ENCODE data around the gene GOLGA6L2. TPM values are rescaled to one million over a fixed set of nuclear protein-coding genes. Genes with fewer than 3 reads are reported as not detected.

Gene GOLGA6L2
- total RNA-seq, 1 experiment from 2014 or later, result not detected

DNA sequence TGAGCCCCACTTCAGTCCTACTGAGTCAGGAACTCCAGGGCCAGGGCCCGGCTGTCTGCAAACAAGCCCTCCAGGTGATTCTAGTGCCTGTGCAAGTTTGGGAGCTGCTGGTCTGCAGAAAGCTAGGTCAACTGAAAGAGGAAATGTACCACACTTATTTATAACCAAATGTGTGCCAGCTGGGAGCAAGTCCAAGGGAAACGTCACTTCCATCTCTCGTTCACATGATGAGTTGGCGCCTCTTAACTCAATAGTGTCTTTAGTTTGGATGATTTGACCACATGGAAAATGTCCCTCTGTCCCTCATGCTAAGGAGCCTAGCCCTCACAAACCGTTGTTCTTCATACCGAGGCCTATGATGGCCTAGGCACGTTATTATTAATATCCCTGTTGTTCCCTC is 49.3 kb downstream of the GOLGA6L2 start:
- Histone ChIP-seq H3T11ph (ENCODE audit: low read length) (no peak overlapping the region), H3K23me2 (ENCODE audit: insufficient read length, low read depth, low read length, poor library complexity, severe bottlenecking) (no peaks in the 10 kb centered on the region), H2AK5ac (ENCODE audit: insufficient read length, low read length) (no peak overlapping the region), H3K14ac (ENCODE audit: insufficient read depth, low read length) (no peak overlapping the region), H2BK12ac (ENCODE audit: insufficient read length, low read depth, low read length) (no peak overlapping the region), H3K4ac (ENCODE audit: low read depth, low read length) (no peak overlapping the region), H3K79me1 (ENCODE audit: insufficient read depth, low read depth, low read length, poor library complexity, severe bottlenecking) (no peaks in the 10 kb centered on the region), H2BK20ac (ENCODE audit: low read depth, low read length, poor library complexity, severe bottlenecking) (no peak overlapping the region), H4K8ac (replicated peaks; ENCODE audit: insufficient read length, low read depth, low read length) (no peak overlapping the region), H3K23ac (ENCODE audit: insufficient read length, low read depth, low read length) (no peak overlapping the region), H3K79me2 (ENCODE audit: insufficient read depth, low read length) (no peaks in the 10 kb centered on the region), H3K4me2 (ENCODE audit: insufficient read depth, insufficient read length, low read length) (no peak overlapping the region), H2BK5ac (ENCODE audit: insufficient read length, low read length) (no peak overlapping the region), H3K18ac (ENCODE audit: insufficient read length, low read depth, low read length) (no peak overlapping the region), H3K56ac (ENCODE audit: insufficient read length, low read depth, low read length) (no peak overlapping the region), H3K27me3 (ENCODE audit: insufficient read depth, low read length) (no peaks in the 10 kb centered on the region), H2BK15ac (ENCODE audit: low read depth, low read length) (no peak overlapping the region), H4K20me1 (ENCODE audit: control insufficient read depth, insufficient read depth, insufficient read length) (no peaks in the 10 kb centered on the region), H4K91ac (ENCODE audit: insufficient read length, low read depth, low read length) (no peak overlapping the region), H3K4me1 (ENCODE audit: insufficient read depth, low read length) (no peaks in the 10 kb centered on the region), H4K5ac (ENCODE audit: insufficient read length, low read depth, low read length) (no peak overlapping the region), H2AFZ (ENCODE audit: low read length) (no peak overlapping the region), H3K9me3 (ENCODE audit: control insufficient read depth, low read depth, low read length) (peaks cover 8% of the 10 kb centered on the region), H3K9ac (ENCODE audit: extremely low read depth, insufficient read length, low read length) (no peak overlapping the region), H2BK120ac (ENCODE audit: low read depth, low read length, poor library complexity, severe bottlenecking) (no peak overlapping the region), H3K27ac (ENCODE audit: insufficient read length, low read depth, low read length) (no peak overlapping the region)
- DNase-seq, result no peak
- TF ChIP-seq, protein P1, sequence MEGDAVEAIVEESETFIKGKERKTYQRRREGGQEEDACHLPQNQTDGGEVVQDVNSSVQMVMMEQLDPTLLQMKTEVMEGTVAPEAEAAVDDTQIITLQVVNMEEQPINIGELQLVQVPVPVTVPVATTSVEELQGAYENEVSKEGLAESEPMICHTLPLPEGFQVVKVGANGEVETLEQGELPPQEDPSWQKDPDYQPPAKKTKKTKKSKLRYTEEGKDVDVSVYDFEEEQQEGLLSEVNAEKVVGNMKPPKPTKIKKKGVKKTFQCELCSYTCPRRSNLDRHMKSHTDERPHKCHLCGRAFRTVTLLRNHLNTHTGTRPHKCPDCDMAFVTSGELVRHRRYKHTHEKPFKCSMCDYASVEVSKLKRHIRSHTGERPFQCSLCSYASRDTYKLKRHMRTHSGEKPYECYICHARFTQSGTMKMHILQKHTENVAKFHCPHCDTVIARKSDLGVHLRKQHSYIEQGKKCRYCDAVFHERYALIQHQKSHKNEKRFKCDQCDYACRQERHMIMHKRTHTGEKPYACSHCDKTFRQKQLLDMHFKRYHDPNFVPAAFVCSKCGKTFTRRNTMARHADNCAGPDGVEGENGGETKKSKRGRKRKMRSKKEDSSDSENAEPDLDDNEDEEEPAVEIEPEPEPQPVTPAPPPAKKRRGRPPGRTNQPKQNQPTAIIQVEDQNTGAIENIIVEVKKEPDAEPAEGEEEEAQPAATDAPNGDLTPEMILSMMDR (conservative IDR thresholded peaks at IDR 0.05), result no peak
- Mint-ChIP-seq H3K27me3 (ENCODE audit: low read depth) (peaks cover 2% of the 10 kb centered on the region), H3K4me3 (no peak overlapping the region), H3K27ac (no peak overlapping the region), H3K36me3 (ENCODE audit: insufficient read depth in 1 of 3, low read depth in 3 of 3) (peaks cover 0 to 1% (median 0%) of the 10 kb centered on the region in 3 experiments; a peak in 4 of 7 replicates), H3K9me3 (peaks cover 67 to 71% of the 10 kb centered on the region in 2 experiments), H3K4me1 (peaks cover 8 to 13% of the 10 kb centered on the region in 2 experiments; a peak in 1 of 4 replicates)
- WGBS (ENCODE audit: extremely low coverage, insufficient read length, low lambda C conversion rate), result no CpG with 5 or more reads among the region's 7 CpGs

Measured in H9 (cell line).